ENCODE measurements around the gene ZBTB16.

The ZBTB16 gene

GRCh38 chr11:114084414-114084813 lies 24.9 kb downstream of the ZBTB16 start:
- DNase-seq (ENCODE audit: low read depth) = no peak

GRCh38 chr11:114085965-114086793 lies 26.7 kb downstream of the ZBTB16 start:
- no peak for DNase-seq (ENCODE audit: low read depth)

- no peak for DNase-seq (ENCODE audit: low read depth)
Measured at GRCh38 chr11:114087025-114087424, 27.5 kb downstream of the ZBTB16 start.

GRCh38 chr11:114088216-114088615 lies 28.7 kb downstream of the ZBTB16 start:
- no peak for DNase-seq (ENCODE audit: low read depth)

- DNase-seq (ENCODE audit: low read depth) = no peak
Measured at GRCh38 chr11:114088836-114089235, 29.3 kb downstream of the ZBTB16 start.

- DNase-seq (ENCODE audit: low read depth) = no peak
Measured at GRCh38 chr11:114089748-114090147, 30.2 kb downstream of the ZBTB16 start.

- DNase-seq (ENCODE audit: low read depth) = no peak
Measured at GRCh38 chr11:114090225-114090910, 30.9 kb downstream of the ZBTB16 start.

GRCh38 chr11:114090976-114091375 lies 31.5 kb downstream of the ZBTB16 start:
- no peak for DNase-seq (ENCODE audit: low read depth)

GRCh38 chr11:114091516-114092397 lies 32.2 kb downstream of the ZBTB16 start:
- no peak for DNase-seq (ENCODE audit: low read depth)

GRCh38 chr11:114092478-114092877 lies 33.0 kb downstream of the ZBTB16 start:
- DNase-seq (ENCODE audit: low read depth) = no peak

GRCh38 chr11:114092953-114093352 lies 33.4 kb downstream of the ZBTB16 start:
- no peak for DNase-seq (ENCODE audit: low read depth)

GRCh38 chr11:114094516-114094915 lies 35.0 kb downstream of the ZBTB16 start:
- DNase-seq (ENCODE audit: low read depth) = no peak

- no peak for DNase-seq (ENCODE audit: low read depth)
Measured at GRCh38 chr11:114095899-114096298, 36.4 kb downstream of the ZBTB16 start.

- no peak for DNase-seq (ENCODE audit: low read depth)
Measured at GRCh38 chr11:114097832-114098231, 38.3 kb downstream of the ZBTB16 start.

- DNase-seq (ENCODE audit: low read depth) = no peak
Measured at GRCh38 chr11:114098927-114099326, 39.4 kb downstream of the ZBTB16 start.

GRCh38 chr11:114099392-114100178 lies 40.1 kb downstream of the ZBTB16 start:
- DNase-seq (ENCODE audit: low read depth) = no peak

- no peak for DNase-seq (ENCODE audit: low read depth)
Measured at GRCh38 chr11:114102993-114103896, 43.7 kb downstream of the ZBTB16 start.

- DNase-seq (ENCODE audit: low read depth) = no peak
Measured at GRCh38 chr11:114105611-114106010, 46.1 kb downstream of the ZBTB16 start.

- DNase-seq (ENCODE audit: low read depth) = no peak
Measured at GRCh38 chr11:114106047-114106446, 46.5 kb downstream of the ZBTB16 start.

GRCh38 chr11:114106986-114107385 lies 47.5 kb downstream of the ZBTB16 start:
- DNase-seq (ENCODE audit: low read depth) = no peak
